ENCODE results near the gene MT1F.
"Not testable (repeated sequence)": the region's sequence is repeated elsewhere in the genome, so short reads cannot be mapped to it uniquely, and the experiment has no call there.

Gene MT1F

DNA sequence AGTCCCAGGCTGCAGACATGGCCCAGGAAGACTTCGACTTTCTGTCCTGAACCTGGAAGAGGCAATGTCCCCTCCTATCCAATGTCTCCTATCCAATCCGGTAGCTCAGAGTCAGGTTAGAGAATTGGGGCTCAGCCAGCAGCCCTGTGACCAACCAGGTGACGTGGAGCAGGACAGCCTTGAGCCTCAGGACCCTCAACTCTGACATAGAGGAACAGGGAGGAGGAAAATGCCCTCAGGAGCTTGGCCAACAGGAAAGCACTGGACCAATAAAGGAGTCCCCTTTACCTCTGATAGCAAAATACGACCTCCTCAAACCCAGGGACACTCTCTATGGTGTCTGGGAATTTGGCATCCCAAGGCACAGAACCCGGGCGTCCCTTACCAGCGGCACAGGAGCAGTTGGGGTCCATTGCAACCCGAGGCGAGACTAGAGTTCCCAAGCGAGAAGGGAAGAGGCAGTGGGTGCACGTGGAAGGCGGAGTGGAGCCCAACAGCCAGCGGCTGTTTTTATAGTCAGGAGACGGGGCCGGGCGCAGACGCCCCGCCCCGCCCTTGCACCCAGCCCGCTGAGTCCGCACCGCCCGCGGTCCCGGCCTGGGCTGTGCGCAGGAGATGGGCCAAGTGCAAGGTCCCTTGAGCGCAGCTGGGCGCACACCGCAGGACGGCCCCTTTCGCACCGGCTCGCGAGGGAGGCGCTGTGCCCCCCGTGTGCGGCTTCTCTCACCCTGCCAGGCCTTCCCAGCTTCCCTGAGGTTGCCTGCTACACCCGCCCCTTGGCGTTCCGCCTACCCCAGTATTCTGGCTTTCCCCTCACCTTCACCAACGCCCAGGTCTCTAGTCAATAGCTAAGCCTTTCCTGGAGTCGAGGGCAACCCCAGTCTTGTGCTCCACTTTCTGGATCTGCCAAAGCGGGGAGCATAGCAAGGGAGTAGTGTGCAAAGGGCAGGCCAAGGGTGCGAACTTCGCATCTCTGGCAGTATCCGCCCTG lies 10.1 kb downstream of the MT1F start, which contains the start of gene MT1G:
Gene MT1G, minus strand, starts transcription at position 485 of the 991 bp plus-strand sequence. Its CDS starts 72 bp downstream, at position 413.
- peak within 1 kb of the TSS in 1 of 21 experiments; percentile 39 for H3K27ac ChIP-seq
- peak within 1 kb of the TSS in 3 of 7 experiments; percentile 20 to 30 (median 24) for H3K4me3 ChIP-seq

DNA sequence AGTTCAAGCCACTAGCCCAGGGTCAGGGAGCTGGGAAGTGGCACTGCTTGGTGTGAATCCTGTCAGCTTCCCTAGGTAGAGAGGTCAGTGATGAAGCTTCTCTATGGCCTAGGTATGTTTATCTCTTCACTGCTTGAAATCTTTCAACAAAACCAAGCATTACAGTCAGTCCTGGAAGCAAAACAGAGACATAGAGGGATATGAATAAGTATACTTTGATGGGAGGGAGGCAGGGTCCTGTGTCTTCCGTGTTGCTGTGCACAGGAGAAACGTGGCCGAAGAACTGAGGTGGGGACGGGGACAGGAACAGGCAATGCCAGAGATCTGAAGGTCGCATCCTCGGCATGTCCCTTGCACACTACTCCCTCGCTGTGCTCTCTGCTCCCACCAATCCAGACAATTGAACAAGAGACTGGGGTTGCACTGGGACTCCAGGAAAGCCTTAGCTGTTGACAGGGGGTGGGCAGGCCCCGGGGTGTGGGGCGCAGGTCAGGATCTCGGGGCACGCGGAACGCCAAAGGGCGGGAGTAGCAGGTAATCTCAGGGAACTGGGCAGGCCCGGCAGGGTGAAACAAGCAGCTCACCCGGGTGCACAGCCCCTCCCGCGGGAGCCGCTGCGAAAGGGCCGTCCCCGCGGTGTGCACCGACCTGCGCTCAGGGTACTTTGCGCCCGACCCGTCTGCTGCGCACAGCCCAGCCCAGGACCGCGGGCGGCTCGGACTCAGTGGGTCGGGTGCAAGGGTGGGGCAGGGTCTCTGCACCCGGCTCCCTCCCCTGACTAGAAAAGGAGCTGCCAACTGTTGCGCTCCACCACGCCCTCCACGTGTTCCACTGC lies 11.5 kb downstream of the MT1F start, which contains the start of gene MT1H:
Gene MT1H, plus strand, starts transcription at position 810 of the 835 bp plus-strand sequence. CDS start 71 bp downstream, outside the sequence.
- Histone ChIP-seq H3K4me3 (peak within 1 kb of the TSS in 1 of 7 experiments; percentile 2), H3K27ac (no peak within 1 kb of the TSS)

DNA sequence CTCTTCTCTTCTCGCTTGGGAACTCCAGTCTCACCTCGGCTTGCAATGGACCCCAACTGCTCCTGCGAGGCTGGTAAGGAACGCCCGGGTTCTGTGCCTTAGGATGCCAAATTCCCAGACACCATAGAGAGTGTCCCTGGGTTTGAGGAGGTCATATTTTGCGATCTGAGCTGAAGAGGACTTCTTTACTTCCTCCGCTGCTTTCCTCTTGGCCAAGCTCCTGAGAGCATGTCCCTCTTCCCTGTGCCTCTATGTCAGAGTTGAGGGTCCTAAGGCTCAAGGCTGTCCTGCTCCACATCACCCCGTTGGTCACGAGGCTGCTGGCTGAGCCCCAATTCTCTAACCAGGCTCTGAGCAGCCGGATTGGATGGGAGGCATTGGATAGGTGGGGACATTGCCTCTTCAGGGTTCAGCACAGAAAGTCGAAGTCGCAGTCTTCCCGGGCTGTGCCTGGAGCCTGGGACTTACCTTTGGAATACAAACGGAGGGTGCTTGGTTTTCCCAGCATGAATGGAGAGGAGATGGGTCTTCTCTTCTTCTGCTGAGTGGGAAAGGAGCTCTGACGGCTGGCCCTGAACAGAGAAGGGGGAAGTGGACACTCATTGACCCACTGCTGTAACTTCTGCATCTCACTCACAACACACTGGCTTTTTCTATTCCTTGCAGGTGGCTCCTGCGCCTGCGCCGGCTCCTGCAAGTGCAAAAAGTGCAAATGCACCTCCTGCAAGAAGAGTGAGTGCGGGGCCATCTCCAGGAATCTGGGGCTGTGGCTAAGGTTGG lies 12.3 kb downstream of the MT1F start:
- no peak overlapping the region for H3K27ac ChIP-seq

DNA sequence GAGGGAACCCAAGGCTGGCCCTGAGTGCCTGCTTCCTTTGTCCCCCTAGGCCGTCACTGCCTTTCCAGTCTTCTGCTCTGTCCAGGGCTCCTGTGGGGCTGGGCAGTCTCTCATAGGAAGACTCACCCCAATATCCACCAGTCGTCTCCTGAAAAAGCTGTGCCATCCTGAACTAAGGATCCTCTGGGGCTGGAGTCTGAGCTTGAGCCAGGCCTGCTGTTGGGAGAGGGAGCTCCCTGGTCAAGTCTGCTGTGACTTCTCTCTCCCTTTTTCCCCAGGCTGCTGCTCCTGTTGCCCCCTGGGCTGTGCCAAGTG lies 12.8 kb downstream of the MT1F start:
- Histone ChIP-seq H3K4me3 (no peak overlapping the region), H3K27ac (no peak overlapping the region)

More for the DNA sequence above, 12.3 kb downstream of the MT1F start:
- peak overlapping the region in 1 of 7 experiments; percentile 2 for H3K4me3 ChIP-seq

DNA sequence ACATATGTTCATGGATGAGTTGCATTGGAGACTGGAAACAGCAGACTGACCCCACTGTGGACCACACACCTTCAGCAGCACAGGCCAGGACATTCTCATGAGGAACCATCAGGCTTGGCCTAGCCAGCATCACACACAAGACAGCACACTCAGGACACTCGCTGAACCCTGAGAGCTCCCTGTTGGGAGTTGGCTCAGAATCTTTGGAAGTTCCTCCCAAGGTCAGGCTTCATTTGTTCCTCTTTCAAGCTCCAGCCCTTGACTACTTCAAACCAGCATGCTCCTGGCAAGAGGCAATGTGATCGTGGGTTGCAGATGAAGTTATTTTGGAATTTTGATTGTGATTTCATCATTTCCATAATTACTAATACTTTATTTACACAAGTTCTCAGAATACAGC lies 13.9 kb downstream of the MT1F start:
- not testable (repeated sequence) for H3K4me3 ChIP-seq

DNA sequence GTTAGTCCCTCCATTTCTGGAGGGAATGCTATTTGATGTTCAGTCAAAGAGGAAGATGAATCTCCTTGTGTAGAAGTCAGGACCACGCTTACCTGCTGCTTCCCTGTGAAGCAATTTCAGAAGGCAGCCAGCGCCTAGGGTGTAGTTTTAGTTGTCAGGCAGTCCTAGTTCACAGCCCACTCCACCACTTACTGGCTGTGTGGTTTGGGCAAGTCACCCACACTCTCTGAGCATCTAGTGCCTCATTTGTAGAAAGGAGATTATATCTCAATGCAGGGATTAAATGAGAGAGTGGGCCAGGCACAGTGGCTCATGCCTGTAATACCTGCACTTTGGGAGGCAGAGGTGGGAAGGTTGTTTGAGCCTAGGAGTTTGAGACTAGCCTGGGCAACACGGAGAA lies 14.4 kb downstream of the MT1F start:
- H3K4me3 ChIP-seq, result not testable (repeated sequence)

More for the DNA sequence above, 13.9 kb downstream of the MT1F start:
- H3K27ac ChIP-seq, result not testable (repeated sequence)

DNA sequence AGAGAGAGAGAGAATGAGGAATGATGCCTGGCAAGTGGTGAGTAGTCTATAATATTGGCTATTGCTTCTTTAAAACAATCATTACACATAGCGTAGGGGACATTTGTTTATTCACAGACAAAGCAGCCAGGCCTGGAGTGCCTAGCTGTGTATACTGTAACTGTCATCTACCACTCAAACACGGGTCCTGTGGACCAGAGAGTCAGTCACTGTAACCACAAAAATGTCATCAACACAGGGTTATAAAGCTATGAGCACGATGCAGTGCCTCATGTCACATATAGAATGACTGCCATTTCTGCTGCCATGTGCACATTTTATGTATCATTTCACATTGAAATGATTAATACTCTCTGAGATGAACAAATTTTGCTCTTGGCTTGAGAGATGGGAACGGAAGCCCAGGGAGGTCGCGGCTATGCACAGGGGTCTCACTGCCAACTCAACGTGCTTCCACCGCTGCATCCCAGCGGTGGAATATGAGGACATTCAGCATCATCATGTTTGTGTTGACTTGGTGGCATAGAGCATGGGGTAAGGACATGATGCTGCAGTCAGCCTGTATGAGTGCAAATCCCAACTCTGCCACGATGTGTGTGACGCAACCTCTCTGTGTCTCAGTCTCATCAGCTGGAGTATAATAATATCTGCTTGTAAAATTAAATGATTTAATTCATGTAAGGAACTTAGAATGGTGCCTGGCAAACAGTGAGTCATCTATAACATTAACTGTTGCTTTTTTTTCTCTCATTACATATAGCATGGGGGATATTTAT lies 15.2 kb downstream of the MT1F start:
- Histone ChIP-seq H3K4me3 (no peak overlapping the region), H3K27ac (no peak overlapping the region)

More for the DNA sequence above, 14.4 kb downstream of the MT1F start:
- H3K27ac ChIP-seq, result not testable (repeated sequence)

DNA sequence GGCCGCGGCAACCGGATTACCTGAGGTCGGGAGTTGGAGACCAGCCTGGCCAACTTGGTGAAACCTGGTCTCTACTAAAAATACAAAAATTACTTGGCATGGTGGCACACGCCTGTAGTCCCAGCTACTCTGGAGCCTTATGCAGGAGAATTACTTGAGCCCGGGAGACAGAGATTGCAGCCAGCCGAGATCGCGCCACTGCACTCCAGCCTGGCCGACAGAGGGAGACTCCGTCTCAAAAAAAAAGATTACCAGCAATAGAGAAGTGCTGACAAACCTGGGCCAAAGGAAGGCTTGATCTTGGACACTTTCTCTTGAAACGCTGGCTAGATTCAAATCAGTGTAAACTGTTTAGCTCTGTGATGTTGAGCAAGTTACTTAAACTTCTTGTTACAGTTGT lies 16.2 kb downstream of the MT1F start:
- Histone ChIP-seq H3K4me3 (no peak overlapping the region), H3K27ac (no peak overlapping the region)

DNA sequence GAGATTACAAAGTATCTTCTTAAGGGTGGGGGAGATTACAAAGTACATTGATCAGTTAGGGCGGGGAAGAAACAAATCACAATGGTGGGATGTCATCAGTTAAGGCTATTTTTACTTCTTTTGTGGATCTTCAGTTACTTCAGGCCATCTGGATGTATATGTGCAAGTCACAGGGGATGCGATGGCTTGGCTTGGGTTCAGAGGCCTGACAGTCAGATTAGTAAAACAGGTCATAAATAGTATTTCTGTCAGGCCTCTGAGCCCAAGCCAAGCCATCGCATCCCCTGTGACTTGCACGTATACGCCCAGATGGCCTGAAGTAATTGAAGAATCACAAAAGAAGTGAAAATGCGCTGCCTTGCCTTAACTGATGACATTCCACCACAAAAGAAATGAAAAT lies 16.8 kb downstream of the MT1F start:
- not testable (repeated sequence) for H3K4me3 ChIP-seq, H3K27ac ChIP-seq

DNA sequence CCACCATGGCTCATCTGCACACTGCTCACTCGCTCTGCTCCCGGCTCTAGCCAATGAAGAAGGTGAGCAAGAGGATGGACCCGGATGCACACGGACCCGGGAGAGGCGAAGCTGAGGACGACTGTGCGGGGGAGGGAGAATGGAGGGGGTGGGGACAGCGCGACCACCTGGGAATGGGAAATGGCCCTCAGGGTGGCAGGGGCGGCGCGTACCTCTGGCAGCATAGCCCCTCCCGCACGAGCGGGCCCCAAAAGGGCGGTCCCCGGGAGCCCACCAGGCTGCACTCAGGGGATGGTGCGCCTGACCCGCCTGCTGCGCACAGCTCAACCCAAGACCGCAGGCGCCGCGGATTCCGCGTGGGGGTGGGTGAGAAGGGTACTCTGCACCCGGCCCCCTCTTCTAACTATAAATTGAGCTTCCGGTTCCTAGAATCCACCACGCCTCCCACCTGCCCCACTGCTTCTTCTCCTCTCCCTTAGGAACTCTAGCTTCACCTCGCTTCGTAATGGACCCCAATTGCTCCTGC lies 18.0 kb downstream of the MT1F start:
- Histone ChIP-seq H3K27ac (no peak overlapping the region), H3K4me3 (peak overlapping the region in 4 of 7 experiments; percentile 4 to 23 (median 11))

DNA sequence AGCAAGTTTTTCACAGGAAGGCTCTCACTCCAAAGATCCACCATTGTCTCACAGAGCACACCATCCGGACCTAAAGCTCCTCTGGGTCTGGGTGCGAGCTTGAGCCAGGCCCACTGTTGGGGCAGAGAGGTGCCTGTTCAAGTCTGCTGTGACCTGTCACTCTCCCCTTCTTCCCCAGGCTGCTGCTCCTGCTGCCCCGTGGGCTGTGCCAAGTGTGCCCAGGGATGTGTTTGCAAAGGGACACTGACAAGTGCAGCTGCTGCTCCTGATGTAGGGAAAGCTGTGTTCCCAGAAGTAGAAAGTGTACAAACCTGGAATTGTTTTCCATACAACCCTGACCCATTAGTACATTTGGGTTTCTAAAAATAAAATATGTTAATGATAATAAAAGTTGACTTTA lies 19.7 kb downstream of the MT1F start:
- H3K27ac ChIP-seq, result no peak overlapping the region
- H3K4me3 ChIP-seq, result no peak overlapping the region

DNA sequence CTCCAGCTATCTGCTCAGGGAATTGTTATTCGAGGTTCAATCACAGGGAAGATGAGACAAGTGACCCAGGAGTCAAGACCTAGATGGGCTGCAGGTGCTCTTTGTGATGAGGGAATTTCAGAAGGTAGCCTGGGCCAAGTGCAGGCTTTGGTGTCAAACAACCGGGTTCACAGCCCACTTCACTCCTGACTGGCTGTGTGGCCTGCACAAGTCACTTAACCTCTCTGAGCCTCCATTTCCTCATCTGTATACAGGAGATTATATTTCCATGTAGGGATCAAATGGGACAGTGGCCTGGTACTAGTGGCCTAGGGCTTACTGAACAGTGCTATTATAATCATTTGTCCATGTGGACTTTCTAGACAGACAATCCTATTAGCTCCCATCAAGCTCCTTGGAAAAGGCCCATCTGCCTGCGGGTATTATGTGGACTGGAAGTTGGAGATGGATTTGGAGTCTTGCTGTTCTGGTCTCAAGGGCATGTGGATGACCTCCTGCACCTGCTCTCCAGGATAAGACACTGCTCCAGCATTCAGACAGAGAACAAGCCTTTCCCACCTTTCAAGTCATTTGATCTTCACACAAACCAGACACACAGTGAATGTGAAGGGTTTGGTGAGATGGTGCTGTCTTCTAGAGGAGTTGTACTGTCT lies 21.4 kb downstream of the MT1F start:
- H3K27ac ChIP-seq, result no peak overlapping the region

DNA sequence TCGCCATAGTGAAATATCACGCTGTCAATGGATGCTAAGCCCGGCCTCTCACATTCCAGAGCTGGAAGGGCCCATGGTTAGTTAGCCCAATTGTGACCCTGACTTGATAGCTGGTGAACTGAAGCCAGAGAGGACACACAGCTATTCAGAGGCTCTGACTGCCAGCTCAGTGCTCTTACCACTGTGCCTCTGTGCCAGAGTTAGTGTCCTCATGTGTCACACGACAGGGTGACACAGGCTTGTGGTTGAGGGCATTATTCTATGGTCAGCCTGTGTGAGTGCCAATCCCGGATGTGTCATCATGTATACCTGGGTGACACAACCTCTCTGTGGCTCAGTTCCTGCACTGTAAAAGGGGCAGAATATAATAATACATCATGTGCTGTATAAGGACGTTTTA lies 22.1 kb downstream of the MT1F start:
- Histone ChIP-seq H3K4me3 (no peak overlapping the region), H3K27ac (no peak overlapping the region)

More for the DNA sequence above, 21.4 kb downstream of the MT1F start:
- H3K4me3 ChIP-seq, result no peak overlapping the region

DNA sequence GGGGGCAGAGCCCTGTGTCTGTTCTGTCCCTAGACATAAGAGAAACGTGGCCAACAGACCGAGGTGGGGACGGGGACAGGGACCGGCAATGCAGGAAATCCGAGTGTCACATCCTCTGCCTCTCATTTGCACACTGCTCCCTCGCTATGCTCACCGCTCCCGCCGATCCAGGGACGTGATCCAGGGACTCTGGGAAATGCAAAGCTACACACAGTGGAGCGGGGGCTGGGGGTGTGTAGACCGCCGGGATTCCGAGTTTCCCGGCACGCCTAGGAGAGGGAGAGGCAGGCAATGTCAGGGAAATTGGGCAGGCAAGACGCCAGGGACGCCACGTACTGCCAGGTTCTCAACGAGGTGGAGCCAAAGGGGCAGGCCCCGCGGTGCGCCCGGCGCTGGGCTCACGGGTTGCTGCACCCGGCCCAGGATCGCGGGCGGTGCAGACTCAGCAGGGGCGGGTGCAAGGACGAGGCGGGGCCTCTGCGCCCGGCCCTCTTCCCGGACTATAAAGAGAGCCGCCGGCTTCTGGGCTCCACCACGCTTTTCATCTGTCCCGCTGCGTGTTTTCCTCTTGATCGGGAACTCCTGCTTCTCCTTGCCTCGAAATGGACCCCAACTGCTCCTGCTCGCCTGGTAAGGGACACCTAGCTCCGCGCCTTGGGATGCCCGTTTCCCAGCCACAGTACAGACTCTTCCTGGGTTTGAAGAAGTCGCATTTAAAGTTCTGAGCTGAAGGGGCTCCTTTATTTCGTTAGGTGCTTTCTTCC lies 24.4 kb downstream of the MT1F start, which contains the start of gene MT1X:
Gene MT1X, plus strand, starts transcription at position 532 of the 764 bp plus-strand sequence. Its CDS starts 71 bp downstream, at position 603.
- H3K27ac ChIP-seq, result peak within 1 kb of the TSS; percentile 25 to 97 (median 88)
- H3K4me3 ChIP-seq, result peak within 1 kb of the TSS; percentile 49 to 74 (median 62)

DNA sequence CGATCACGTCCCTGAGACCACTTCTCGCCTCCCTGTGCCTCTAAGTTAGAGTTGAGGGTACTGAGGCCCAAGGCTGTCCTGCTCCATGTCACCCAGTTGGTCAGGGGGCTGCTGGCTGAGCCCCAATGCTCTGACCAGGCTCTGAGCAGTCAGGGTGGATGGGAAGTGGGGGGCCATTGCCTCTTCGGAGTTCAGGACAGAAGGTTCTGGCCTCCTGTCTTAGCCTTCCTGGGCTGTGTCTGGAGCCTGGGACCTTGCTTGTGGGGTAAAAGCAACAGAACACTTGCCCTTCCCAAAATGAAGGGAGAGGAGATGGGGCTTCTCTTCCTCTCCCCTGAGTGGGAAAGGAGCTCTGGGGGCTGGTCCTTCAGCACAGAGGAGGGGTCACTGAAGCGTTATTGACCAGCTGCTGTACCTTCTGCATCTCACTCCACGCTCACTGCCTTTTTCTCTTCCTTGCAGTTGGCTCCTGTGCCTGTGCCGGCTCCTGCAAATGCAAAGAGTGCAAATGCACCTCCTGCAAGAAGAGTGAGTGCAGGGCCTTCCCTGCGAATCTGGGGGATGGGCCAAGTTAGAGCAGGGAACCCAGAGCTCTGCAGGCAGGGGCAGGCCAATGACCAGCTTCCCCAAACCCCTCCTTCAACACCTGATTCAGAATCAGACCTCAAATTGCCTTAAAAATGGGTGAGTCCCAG lies 25.1 kb downstream of the MT1F start:
- Histone ChIP-seq H3K4me3 (peak overlapping the region; percentile 49 to 74 (median 62)), H3K27ac (peak overlapping the region; percentile 25 to 97 (median 88))

DNA sequence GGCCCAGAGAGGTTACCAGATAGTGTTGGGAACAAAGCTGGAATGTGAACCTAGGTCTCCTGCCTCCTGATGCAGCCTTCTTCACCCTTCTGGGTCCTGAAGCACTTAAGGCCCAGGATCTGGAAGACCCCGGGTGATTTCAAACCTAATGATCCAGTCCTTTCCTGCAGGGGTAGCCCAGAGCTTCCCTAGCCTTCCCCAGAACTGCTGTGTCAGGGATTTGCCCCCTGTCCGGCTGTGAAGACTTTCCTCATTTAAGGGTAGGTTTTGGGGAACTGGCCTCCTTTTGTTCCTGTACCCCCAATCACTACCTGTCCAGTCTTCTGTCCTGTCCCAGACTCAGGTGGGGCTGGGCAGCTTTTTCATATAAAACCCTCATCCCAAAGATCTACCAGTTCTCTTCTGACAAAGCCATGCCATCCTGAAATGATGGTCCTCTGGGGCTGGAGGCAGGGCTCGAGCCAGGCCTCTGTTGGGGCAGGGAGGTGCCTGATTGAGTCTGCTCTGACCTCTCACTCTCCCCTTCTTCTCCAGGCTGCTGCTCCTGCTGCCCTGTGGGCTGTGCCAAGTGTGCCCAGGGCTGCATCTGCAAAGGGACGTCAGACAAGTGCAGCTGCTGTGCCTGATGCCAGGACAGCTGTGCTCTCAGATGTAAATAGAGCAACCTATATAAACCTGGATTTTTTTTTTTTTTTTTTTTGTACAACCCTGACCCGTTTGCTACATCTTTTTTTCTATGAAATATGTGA lies 25.8 kb downstream of the MT1F start:
- H3K27ac ChIP-seq, result peak overlapping the region in 16 of 21 experiments; percentile 65 to 97 (median 89)
- H3K4me3 ChIP-seq, result peak overlapping the region; percentile 49 to 74 (median 62)

All from skin epidermis (tissue), 12 donors.